ENCODE measurements around the gene HAUS1. TPM values are rescaled to one million over a fixed set of nuclear protein-coding genes. Genes with fewer than 3 reads are reported as not detected.

The HAUS1 gene
- total RNA-seq, 1 donor from 2014 or later, result 23.5 TPM

DNA sequence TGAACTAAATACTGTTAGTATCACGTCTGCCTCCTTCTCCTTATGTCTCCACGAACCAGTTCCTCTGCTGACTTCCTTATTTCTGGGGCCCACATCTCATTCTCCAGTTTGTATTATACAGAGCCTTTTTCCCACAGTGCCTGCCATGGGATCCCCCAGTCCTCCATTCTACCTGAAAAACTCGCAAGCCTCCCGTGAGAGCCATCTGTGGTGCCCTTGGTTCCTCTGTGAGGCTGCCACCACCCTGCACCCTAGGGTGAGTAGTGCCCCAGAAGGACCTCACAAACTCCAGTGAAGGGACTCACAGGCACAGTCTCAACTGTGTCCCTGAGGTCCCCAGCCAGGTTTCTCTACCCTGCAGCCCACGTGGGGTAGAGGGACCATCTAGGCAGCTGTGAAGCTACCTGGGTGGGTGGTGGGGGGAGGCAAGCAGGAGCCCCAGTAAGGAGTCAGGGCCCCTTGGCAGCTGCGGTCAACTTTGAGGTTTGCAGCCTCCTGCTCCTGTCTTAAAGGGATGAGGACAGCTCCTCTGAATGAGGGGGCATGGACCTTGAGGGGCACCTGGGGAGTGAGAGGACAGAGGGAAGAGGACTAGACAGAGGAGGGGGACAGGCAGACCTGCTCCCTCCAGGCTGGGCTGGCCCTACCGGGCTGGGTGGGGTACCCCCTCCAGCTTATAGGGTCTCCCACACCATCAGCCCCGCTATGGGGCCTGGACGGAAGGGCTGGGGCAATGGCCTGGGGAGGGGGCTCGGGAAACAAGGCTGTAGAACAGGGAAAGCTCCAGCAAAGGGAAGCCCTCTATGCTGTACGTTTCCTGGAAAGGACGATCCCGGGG is 33.2 kb upstream of the HAUS1 start:
- no peaks in the 10 kb centered on the region for H3K27me3 ChIP-seq (ENCODE audit: insufficient read depth, low read length)
- DNase-seq (ENCODE audit: low read depth), result no peak
- peaks cover 20% of the 10 kb centered on the region for H3K4me1 ChIP-seq (ENCODE audit: insufficient read depth, low read length)
- H3K27me3 Mint-ChIP-seq (ENCODE audit: low read depth, unreplicated experiment), result no peaks in the 10 kb centered on the region
- H4K20me1 ChIP-seq (ENCODE audit: insufficient read depth, low read length), result peaks cover 8% of the 10 kb centered on the region
- peaks cover 2% of the 10 kb centered on the region for H3K36me3 Mint-ChIP-seq (ENCODE audit: low read depth, unreplicated experiment)
- H3K4me1 Mint-ChIP-seq (ENCODE audit: low read depth, unreplicated experiment), result peaks cover 8% of the 10 kb centered on the region
- H3K4me2 ChIP-seq (ENCODE audit: low read length), result peak overlapping the region; percentile 97
- peak overlapping the region; percentile 85 for H3K9ac ChIP-seq (ENCODE audit: low read length)
- H3K9me3 ChIP-seq (ENCODE audit: insufficient read depth, low read depth, low read length), result no peaks in the 10 kb centered on the region
- H2AFZ ChIP-seq (ENCODE audit: low read depth, low read length), result peak overlapping the region; percentile 91
- H3K27ac ChIP-seq (ENCODE audit: low read depth, low read length), result no peak overlapping the region
- H3K4me3 ChIP-seq (ENCODE audit: insufficient read depth, low read depth, low read length), result peak overlapping the region; percentile 71
- H3K27ac Mint-ChIP-seq (ENCODE audit: unreplicated experiment), result peak overlapping the region; percentile 75
- no peaks in the 10 kb centered on the region for H3K9me3 Mint-ChIP-seq (ENCODE audit: unreplicated experiment)
- peaks cover 11% of the 10 kb centered on the region for H3K79me2 ChIP-seq (ENCODE audit: insufficient read depth, low read length)
- FAIRE-seq, result no peak
- TF ChIP-seq, protein P1, sequence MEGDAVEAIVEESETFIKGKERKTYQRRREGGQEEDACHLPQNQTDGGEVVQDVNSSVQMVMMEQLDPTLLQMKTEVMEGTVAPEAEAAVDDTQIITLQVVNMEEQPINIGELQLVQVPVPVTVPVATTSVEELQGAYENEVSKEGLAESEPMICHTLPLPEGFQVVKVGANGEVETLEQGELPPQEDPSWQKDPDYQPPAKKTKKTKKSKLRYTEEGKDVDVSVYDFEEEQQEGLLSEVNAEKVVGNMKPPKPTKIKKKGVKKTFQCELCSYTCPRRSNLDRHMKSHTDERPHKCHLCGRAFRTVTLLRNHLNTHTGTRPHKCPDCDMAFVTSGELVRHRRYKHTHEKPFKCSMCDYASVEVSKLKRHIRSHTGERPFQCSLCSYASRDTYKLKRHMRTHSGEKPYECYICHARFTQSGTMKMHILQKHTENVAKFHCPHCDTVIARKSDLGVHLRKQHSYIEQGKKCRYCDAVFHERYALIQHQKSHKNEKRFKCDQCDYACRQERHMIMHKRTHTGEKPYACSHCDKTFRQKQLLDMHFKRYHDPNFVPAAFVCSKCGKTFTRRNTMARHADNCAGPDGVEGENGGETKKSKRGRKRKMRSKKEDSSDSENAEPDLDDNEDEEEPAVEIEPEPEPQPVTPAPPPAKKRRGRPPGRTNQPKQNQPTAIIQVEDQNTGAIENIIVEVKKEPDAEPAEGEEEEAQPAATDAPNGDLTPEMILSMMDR (IDR thresholded peaks at IDR 0.05; ENCODE audit: insufficient read depth, low read depth, low read length), result no peak
- no peak for TF ChIP-seq EZH2 (IDR thresholded peaks at IDR 0.05; ENCODE audit: insufficient read depth, low read length)
- no peaks in the 10 kb centered on the region for H3K36me3 ChIP-seq (ENCODE audit: insufficient read depth, low read length)
- peak overlapping the region; percentile 79 for H3K4me3 Mint-ChIP-seq (ENCODE audit: unreplicated experiment)

DNA sequence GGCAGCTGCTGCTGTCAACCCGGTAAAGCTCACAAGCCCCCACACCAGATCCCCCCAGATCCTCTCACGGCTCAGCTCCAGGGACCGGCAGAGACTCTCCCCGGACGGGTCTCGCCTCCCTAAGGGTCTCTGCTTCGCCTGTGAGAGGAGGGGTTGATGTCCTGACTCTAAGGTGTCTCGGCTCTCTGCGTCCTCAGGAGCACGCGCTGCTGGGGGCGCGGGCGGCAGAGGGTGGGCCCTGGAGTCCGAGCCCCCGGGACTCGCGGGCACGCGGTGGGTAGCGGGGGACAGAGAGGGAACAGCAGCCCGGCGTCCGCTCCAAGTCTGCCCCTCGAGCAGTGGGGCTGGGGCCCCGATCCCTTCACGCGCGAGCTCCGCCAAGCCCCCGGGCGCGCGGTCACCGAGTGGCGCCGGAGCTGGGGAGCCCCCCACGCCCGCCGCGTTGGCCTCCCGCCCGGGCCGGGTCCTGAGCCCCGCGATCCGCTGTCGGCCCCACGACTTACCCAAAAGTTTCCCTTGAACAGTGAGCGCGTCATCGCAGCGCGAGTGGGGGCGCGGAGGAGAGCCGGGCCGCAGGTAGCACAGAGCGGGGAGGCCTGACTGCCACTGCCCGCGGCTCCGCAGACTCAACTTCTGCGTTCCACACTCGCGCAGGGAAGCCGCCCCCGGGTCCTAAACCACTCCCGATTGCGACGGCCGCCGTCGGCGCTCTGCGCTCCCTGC is 32.4 kb upstream of the HAUS1 start, which contains the start of gene PSTPIP2:
Gene PSTPIP2, minus strand, starts transcription at position 608 of the 723 bp plus-strand sequence. Its CDS starts 72 bp downstream, at position 536.
- Mint-ChIP-seq H3K36me3 (ENCODE audit: low read depth, unreplicated experiment) (peaks cover 2% of the 10 kb centered on the region), H3K4me3 (ENCODE audit: unreplicated experiment) (peak within 1 kb of the TSS; percentile 80), H3K4me1 (ENCODE audit: low read depth, unreplicated experiment) (peaks cover 8% of the 10 kb centered on the region), H3K27me3 (ENCODE audit: low read depth, unreplicated experiment) (no peaks in the 10 kb centered on the region), H3K9me3 (ENCODE audit: unreplicated experiment) (no peaks in the 10 kb centered on the region), H3K27ac (ENCODE audit: unreplicated experiment) (peak within 1 kb of the TSS; percentile 77)
- Histone ChIP-seq H2AFZ (ENCODE audit: low read depth, low read length) (peak within 1 kb of the TSS; percentile 91), H3K4me1 (ENCODE audit: insufficient read depth, low read length) (peaks cover 20% of the 10 kb centered on the region), H3K9ac (ENCODE audit: low read length) (peak within 1 kb of the TSS; percentile 85), H3K27me3 (ENCODE audit: insufficient read depth, low read length) (no peaks in the 10 kb centered on the region), H3K27ac (ENCODE audit: low read depth, low read length) (peak within 1 kb of the TSS; percentile 22), H4K20me1 (ENCODE audit: insufficient read depth, low read length) (peaks cover 8% of the 10 kb centered on the region), H3K4me2 (ENCODE audit: low read length) (peak within 1 kb of the TSS; percentile 97), H3K4me3 (ENCODE audit: insufficient read depth, low read depth, low read length) (peak within 1 kb of the TSS; percentile 71), H3K36me3 (ENCODE audit: insufficient read depth, low read length) (no peaks in the 10 kb centered on the region), H3K9me3 (ENCODE audit: insufficient read depth, low read depth, low read length) (no peaks in the 10 kb centered on the region), H3K79me2 (ENCODE audit: insufficient read depth, low read length) (peaks cover 11% of the 10 kb centered on the region)
- DNase-seq (ENCODE audit: low read depth), result peak; percentile 46
- no peak for TF ChIP-seq EZH2 (IDR thresholded peaks at IDR 0.05; ENCODE audit: insufficient read depth, low read length)
- TF ChIP-seq, protein P1 (IDR thresholded peaks at IDR 0.05; ENCODE audit: insufficient read depth, low read depth, low read length), result no peak
- no peak for FAIRE-seq
